Activated T-cell treated with anti-CD3 and anti-CD28 coated beads, Interleukin-2, amount 50 U/mL, for 72 hours (primary cell): ENCODE measurements around the gene FOXL1. TPM values are rescaled to one million over a fixed set of nuclear protein-coding genes. Genes with fewer than 3 reads are reported as not detected.

ENCODE experiments used
- ATAC-seq, 2 donors: fragments of 150-1000 bp; cut with Tn5 transposase; replicated peaks in 1 of 2; 2 replicates each; pipeline ENCODE4 v1.10.0; 2021; ENCODE audit warnings: moderate library complexity in 2 of 2, mild to moderate bottlenecking in 1 of 2
- DNase-seq, 2 donors: peaks; one replicate each; pipeline ENCODE4 v3.0.0; 2021 to 2022; ENCODE audit warnings: mixed read lengths in 1 of 2
- H3K27ac Mint-ChIP-seq: one replicate; pipeline ENCODE4 v1.8.0; 2022; ENCODE audit warnings: mild to moderate bottlenecking, moderate library complexity, mixed read lengths
- H3K27me3 Mint-ChIP-seq: one replicate; pipeline ENCODE4 v1.8.0; 2022; ENCODE audit warnings: low read depth, mixed read lengths
- H3K36me3 Mint-ChIP-seq, 2 donors: one replicate each; pipeline ENCODE4 v1.8.0; 2022; ENCODE audit warnings: mixed read lengths in 2 of 2, mild to moderate bottlenecking in 1 of 2; ENCODE audit not compliant: insufficient read depth in 2 of 2
- H3K4me1 Mint-ChIP-seq: one replicate; pipeline ENCODE4 v1.8.0; 2022; ENCODE audit warnings: low read depth, mixed read lengths
- H3K4me3 Mint-ChIP-seq, 2 donors: one replicate each; pipeline ENCODE4 v1.8.0; 2022; ENCODE audit warnings: mild to moderate bottlenecking in 2 of 2, mixed read lengths in 2 of 2, moderate library complexity in 2 of 2
- H3K9me3 Mint-ChIP-seq, 2 donors: one replicate each; pipeline ENCODE4 v1.8.0; 2022; ENCODE audit warnings: mixed read lengths in 2 of 2
- total RNA-seq, 2 donors: library from RNA; stranded (reverse); gene quantifications; one replicate each; pipeline ENCODE4 v1.2.3, GENCODE V29; 2022

FOXL1 gene
- total RNA-seq, 2 donors from 2014 or later, result 0.07 TPM; not detected in 1

GRCh38 chr16:86540894-86541293, 37.5 kb upstream of the FOXL1 start:
- peaks cover 0 to 7% of the 10 kb centered on the region in 2 donors for H3K36me3 Mint-ChIP-seq
- DNase-seq, result no peak
- no peak overlapping the region for H3K27ac Mint-ChIP-seq

DNA sequence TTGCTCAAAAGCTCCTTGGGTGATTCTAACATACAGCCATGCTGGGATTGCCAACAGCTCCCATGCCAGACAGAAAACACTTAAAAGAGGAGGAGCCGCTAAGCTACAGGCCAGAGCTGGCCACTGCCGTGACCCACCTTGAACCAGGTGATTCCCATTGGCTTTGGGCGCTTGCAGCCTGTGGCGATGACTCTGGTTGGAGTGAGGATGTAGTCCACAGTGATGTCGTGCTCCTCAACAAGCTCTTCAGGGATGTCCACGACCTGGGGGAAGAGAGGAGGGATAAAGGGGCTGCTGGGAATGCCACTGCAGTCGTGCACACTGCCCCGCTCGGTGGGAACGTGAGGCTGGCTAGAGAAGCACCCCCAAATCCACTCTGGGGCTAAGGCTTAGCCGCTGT, 36.8 kb upstream of the FOXL1 start:
- no peaks in the 10 kb centered on the region for H3K4me1 Mint-ChIP-seq
- H3K4me3 Mint-ChIP-seq, result no peak overlapping the region
- H3K9me3 Mint-ChIP-seq, result no peaks in the 10 kb centered on the region
- peaks cover 0 to 7% of the 10 kb centered on the region in 2 donors for H3K36me3 Mint-ChIP-seq
- DNase-seq, result no peak
- ATAC-seq, result no peak
- H3K27me3 Mint-ChIP-seq, result no peaks in the 10 kb centered on the region
- H3K27ac Mint-ChIP-seq, result no peak overlapping the region

More at GRCh38 chr16:86540894-86541293, 37.5 kb upstream of the FOXL1 start:
- no peaks in the 10 kb centered on the region for H3K9me3 Mint-ChIP-seq
- no peaks in the 10 kb centered on the region for H3K27me3 Mint-ChIP-seq
- no peak for ATAC-seq
- no peak overlapping the region for H3K4me3 Mint-ChIP-seq
- no peaks in the 10 kb centered on the region for H3K4me1 Mint-ChIP-seq

GRCh38 chr16:86542756-86543750, 35.3 kb upstream of the FOXL1 start:
- no peak for ATAC-seq
- H3K4me1 Mint-ChIP-seq, result no peaks in the 10 kb centered on the region
- H3K27me3 Mint-ChIP-seq, result no peaks in the 10 kb centered on the region
- no peak overlapping the region for H3K4me3 Mint-ChIP-seq
- H3K27ac Mint-ChIP-seq, result no peak overlapping the region
- peaks cover 0 to 8% of the 10 kb centered on the region in 2 donors for H3K36me3 Mint-ChIP-seq
- no peaks in the 10 kb centered on the region for H3K9me3 Mint-ChIP-seq
- no peak for DNase-seq

DNA sequence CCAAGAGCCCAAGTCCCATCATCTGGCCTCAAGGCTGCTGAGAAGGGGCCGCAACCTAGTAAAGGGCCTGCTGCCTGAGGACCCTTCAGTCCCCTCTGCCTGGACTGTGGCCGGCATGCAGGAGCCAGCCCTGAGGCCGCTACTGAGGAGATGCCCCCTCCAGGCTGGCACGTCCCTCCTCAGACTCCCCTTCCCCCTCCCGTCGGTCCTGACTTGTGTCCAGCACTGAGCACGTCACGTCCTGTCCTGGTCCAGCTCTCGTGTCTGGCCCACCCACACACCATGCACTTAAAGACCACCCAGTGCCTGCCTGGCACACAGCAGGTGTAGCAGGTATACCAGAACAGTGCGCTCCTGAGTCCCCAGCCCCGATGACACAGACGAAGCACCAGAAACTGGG, 32.9 kb upstream of the FOXL1 start:
- ATAC-seq (no peak), DNase-seq (no peak)
- Mint-ChIP-seq H3K27ac (no peak overlapping the region), H3K9me3 (no peaks in the 10 kb centered on the region), H3K4me3 (no peak overlapping the region), H3K27me3 (no peaks in the 10 kb centered on the region), H3K36me3 (peaks cover 0 to 5% of the 10 kb centered on the region in 2 donors), H3K4me1 (peaks cover 20% of the 10 kb centered on the region)

DNA sequence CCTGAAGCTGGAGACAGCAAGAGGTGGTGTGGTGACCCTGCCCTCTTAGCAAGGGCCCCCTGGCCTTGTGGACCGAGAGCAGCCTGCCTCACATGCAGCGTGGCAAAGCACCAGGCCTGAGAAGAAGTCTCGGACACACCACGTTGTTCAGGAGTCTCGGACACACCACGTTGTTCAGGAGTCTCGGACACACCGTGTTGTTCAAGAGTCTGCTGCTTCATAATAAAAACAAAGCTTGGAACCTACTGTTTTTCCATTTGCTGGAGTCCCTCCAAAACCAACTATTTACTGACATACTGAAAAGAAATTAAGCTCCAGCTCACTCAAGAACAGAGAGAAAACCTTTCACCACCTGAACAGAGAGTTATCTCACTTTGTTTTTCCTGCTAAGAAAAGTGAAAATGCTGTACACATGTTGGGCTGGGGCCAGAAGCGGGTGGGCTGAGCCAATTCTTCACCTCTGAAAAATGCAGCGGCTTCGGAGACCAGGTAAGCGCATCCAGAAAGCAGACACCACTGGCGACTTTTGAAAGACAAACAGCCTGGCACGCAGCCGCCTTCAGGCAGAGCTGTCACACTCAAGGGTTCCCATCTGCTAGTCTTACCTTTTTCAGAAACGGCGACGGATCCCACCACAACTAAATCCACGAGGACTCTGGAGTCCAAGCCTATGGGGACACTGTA, 32.3 kb upstream of the FOXL1 start:
- Mint-ChIP-seq H3K4me3 (no peak overlapping the region), H3K27me3 (no peaks in the 10 kb centered on the region), H3K4me1 (peaks cover 24% of the 10 kb centered on the region), H3K27ac (no peak overlapping the region), H3K36me3 (peaks cover 0 to 5% of the 10 kb centered on the region in 2 donors), H3K9me3 (no peaks in the 10 kb centered on the region)
- ATAC-seq, result no peak
- no peak for DNase-seq

GRCh38 chr16:86546638-86547013, 31.7 kb upstream of the FOXL1 start:
- Mint-ChIP-seq H3K4me3 (no peak overlapping the region), H3K36me3 (peaks cover 0 to 5% of the 10 kb centered on the region in 2 donors), H3K27me3 (no peaks in the 10 kb centered on the region), H3K4me1 (peaks cover 29% of the 10 kb centered on the region), H3K27ac (no peak overlapping the region), H3K9me3 (no peaks in the 10 kb centered on the region)
- ATAC-seq (no peak), DNase-seq (no peak)

DNA sequence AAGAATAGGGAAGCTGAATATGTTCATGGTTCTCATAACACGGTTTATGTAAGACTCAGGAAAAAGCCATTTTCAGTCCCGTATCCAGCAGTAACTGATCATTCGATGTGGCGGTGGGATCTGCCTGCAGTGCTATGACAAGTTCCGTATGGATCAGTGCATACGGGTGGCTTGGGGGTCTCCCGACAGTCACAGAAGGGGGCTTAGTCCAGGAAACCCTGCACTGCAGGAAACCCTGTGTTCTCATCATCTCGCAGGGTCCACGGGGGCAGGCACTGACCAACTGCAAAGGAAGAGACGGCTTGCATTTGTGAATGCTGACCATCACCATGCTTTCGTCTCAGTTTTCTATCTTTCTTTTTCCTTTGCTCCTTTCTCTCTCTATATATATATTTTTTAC, 31.1 kb upstream of the FOXL1 start:
- H3K4me1 Mint-ChIP-seq, result peaks cover 29% of the 10 kb centered on the region
- ATAC-seq, result no peak
- no peak overlapping the region for H3K27ac Mint-ChIP-seq
- no peak overlapping the region for H3K4me3 Mint-ChIP-seq
- no peaks in the 10 kb centered on the region for H3K27me3 Mint-ChIP-seq
- H3K36me3 Mint-ChIP-seq, result peaks cover 0 to 5% of the 10 kb centered on the region in 2 donors
- no peaks in the 10 kb centered on the region for H3K9me3 Mint-ChIP-seq
- no peak for DNase-seq

DNA sequence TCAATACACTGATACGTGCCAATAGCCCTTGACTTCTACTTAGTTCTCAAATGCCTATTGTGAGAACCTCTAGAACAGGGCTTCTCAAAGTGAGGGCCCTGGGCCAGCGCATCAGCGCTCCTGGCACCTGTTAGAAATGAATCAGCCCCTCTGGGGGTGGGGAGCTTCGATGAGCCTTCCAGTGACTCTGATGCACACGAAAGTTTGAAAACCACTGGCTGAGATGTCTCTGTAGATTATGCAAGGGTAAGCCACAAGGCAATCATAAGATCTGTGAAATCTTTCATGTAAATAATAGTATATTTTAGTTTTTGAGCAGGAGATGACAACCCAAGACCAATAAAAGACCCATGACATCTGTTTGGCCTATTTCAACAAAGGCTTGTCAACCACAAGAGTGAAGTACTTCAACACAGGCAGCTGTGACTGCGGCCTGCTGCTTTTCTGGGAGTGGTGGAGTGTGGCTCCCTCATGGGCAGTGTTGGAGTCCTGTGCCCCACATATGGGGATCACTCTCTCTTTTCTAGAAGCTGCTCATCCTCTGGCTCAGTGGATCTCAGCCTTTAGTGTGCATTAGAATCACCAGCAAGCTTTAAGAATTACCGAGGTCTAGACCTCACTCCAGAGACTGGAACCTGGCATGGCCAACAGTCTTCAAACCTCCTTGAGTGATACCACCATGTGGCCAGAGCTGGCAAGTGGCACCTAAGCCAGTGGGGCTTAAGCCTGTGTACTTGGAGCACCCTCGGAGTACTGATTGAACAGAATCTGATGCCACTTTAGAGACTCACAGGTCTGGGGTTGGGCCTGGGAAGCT, 29.1 kb upstream of the FOXL1 start:
- peak overlapping the region; percentile 40 for H3K27ac Mint-ChIP-seq
- ATAC-seq (peak; percentile 94 to 95), DNase-seq (peak; percentile 73 to 78)
- peak overlapping the region; percentile 23 to 31 for H3K4me3 Mint-ChIP-seq
- no peaks in the 10 kb centered on the region for H3K9me3 Mint-ChIP-seq
- H3K4me1 Mint-ChIP-seq, result peaks cover 42% of the 10 kb centered on the region
- H3K27me3 Mint-ChIP-seq, result no peaks in the 10 kb centered on the region
- peaks cover 2 to 9% of the 10 kb centered on the region in 2 donors for H3K36me3 Mint-ChIP-seq

DNA sequence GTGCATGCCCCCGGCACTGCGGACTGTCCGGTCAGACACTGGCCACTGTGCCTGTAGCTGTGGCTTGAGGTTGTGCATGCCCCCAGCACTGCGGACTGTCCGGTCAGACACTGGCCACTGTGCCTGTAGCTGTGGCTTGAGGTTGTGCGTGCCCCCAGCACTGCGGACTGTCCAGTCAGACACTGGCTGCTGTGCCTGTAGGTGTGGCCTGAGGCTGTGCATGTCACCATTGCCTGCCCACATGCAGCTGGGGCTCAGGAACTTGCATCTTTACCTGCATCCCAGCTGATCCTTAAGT, 28.5 kb upstream of the FOXL1 start:
- ATAC-seq (no peak), DNase-seq (no peak)
- no peak overlapping the region for H3K4me3 Mint-ChIP-seq
- H3K4me1 Mint-ChIP-seq, result peaks cover 46% of the 10 kb centered on the region
- H3K27me3 Mint-ChIP-seq, result no peaks in the 10 kb centered on the region
- no peaks in the 10 kb centered on the region for H3K9me3 Mint-ChIP-seq
- H3K36me3 Mint-ChIP-seq, result peaks cover 2 to 10% of the 10 kb centered on the region in 2 donors
- no peak overlapping the region for H3K27ac Mint-ChIP-seq

- peaks cover 2 to 9% of the 10 kb centered on the region in 2 donors for H3K36me3 Mint-ChIP-seq
These were observed 28.1 kb upstream of the FOXL1 start for GRCh38 chr16:86550281-86550680.

GRCh38 chr16:86553356-86553755, 25.0 kb upstream of the FOXL1 start:
- H3K4me3 Mint-ChIP-seq, result peak overlapping the region in 1 of 2 donors; percentile 94
- H3K9me3 Mint-ChIP-seq, result no peaks in the 10 kb centered on the region
- H3K27me3 Mint-ChIP-seq, result no peaks in the 10 kb centered on the region
- peaks cover 2 to 5% of the 10 kb centered on the region in 2 donors for H3K36me3 Mint-ChIP-seq
- DNase-seq (no peak), ATAC-seq (no peak)
- H3K27ac Mint-ChIP-seq, result no peak overlapping the region
- peaks cover 53% of the 10 kb centered on the region for H3K4me1 Mint-ChIP-seq

More at GRCh38 chr16:86550281-86550680, 28.1 kb upstream of the FOXL1 start:
- no peak overlapping the region for H3K27ac Mint-ChIP-seq
- DNase-seq (no peak), ATAC-seq (no peak)
- no peaks in the 10 kb centered on the region for H3K27me3 Mint-ChIP-seq
- no peaks in the 10 kb centered on the region for H3K9me3 Mint-ChIP-seq
- H3K4me1 Mint-ChIP-seq, result peaks cover 50% of the 10 kb centered on the region
- no peak overlapping the region for H3K4me3 Mint-ChIP-seq

- ATAC-seq, result no peak
- no peaks in the 10 kb centered on the region for H3K27me3 Mint-ChIP-seq
- H3K27ac Mint-ChIP-seq, result peak overlapping the region; percentile 82
- peaks cover 2 to 5% of the 10 kb centered on the region in 2 donors for H3K36me3 Mint-ChIP-seq
- DNase-seq, result no peak
- H3K4me1 Mint-ChIP-seq, result peaks cover 41% of the 10 kb centered on the region
- peak overlapping the region; percentile 86 to 94 for H3K4me3 Mint-ChIP-seq
- H3K9me3 Mint-ChIP-seq, result no peaks in the 10 kb centered on the region
These were observed 23.8 kb upstream of the FOXL1 start for GRCh38 chr16:86554599-86554916.
